GM21515 (cell line): ENCODE data around the gene CIDEA.
"Not testable (repeated sequence)": the region's sequence is repeated elsewhere in the genome, so short reads cannot be mapped to it uniquely, and the experiment has no call there.

Experiments used
- ATAC-seq: cut with Tn5 transposase; IDR thresholded peaks from one replicate; pipeline ENCODE4 v1.9.1; 2021; ENCODE audit not compliant: unreplicated experiment

Gene CIDEA

GRCh38 chr18:12254136-12254819 lies at the start of gene CIDEA:
TSS of gene CIDEA (plus strand) at chr18:12254361. CDS start at chr18:12254384, 23 bp downstream.
- no peak for ATAC-seq

- ATAC-seq: not testable (repeated sequence)
Measured at GRCh38 chr18:12208296-12209153, 45.6 kb upstream of the CIDEA start.

GRCh38 chr18:12212308-12212707 lies 41.9 kb upstream of the CIDEA start:
- ATAC-seq: not testable (repeated sequence)

GRCh38 chr18:12214296-12215005 lies 39.7 kb upstream of the CIDEA start:
- not testable (repeated sequence) for ATAC-seq

GRCh38 chr18:12216471-12216870 lies 37.7 kb upstream of the CIDEA start:
- ATAC-seq: not testable (repeated sequence)

- ATAC-seq: not testable (repeated sequence)
Measured at GRCh38 chr18:12218603-12219002, 35.6 kb upstream of the CIDEA start.

- ATAC-seq: not testable (repeated sequence)
Measured at GRCh38 chr18:12222041-12222440, 32.1 kb upstream of the CIDEA start.

GRCh38 chr18:12223326-12223725 lies 30.8 kb upstream of the CIDEA start:
- not testable (repeated sequence) for ATAC-seq

GRCh38 chr18:12226807-12227206 lies 27.4 kb upstream of the CIDEA start:
- not testable (repeated sequence) for ATAC-seq

- ATAC-seq: not testable (repeated sequence)
Measured at GRCh38 chr18:12227399-12228186, 26.6 kb upstream of the CIDEA start.

- not testable (repeated sequence) for ATAC-seq
Measured at GRCh38 chr18:12228308-12228707, 25.9 kb upstream of the CIDEA start.

GRCh38 chr18:12230561-12230960 lies 23.6 kb upstream of the CIDEA start:
- ATAC-seq: not testable (repeated sequence)

- ATAC-seq: no peak
Measured at GRCh38 chr18:12231040-12231882, 22.9 kb upstream of the CIDEA start.

GRCh38 chr18:12231986-12232385 lies 22.2 kb upstream of the CIDEA start:
- no peak for ATAC-seq

GRCh38 chr18:12233378-12233777 lies 20.8 kb upstream of the CIDEA start:
- ATAC-seq: no peak

GRCh38 chr18:12234451-12235190 lies 19.5 kb upstream of the CIDEA start:
- no peak for ATAC-seq

- no peak for ATAC-seq
Measured at GRCh38 chr18:12236141-12236540, 18.0 kb upstream of the CIDEA start.

- ATAC-seq: no peak
Measured at GRCh38 chr18:12236934-12237832, 17.0 kb upstream of the CIDEA start.
